SW 1271 (cell line): ENCODE measurements around the gene RBM47.
"Not testable (repeated sequence)": the region's sequence is repeated elsewhere in the genome, so short reads cannot be mapped to it uniquely, and the experiment has no call there.

Experiments used
- DNase-seq, 2 experiments: peaks; one replicate each; lab custom pipeline; 2025; lab: John Stamatoyannopoulos, UW

Gene RBM47

DNA sequence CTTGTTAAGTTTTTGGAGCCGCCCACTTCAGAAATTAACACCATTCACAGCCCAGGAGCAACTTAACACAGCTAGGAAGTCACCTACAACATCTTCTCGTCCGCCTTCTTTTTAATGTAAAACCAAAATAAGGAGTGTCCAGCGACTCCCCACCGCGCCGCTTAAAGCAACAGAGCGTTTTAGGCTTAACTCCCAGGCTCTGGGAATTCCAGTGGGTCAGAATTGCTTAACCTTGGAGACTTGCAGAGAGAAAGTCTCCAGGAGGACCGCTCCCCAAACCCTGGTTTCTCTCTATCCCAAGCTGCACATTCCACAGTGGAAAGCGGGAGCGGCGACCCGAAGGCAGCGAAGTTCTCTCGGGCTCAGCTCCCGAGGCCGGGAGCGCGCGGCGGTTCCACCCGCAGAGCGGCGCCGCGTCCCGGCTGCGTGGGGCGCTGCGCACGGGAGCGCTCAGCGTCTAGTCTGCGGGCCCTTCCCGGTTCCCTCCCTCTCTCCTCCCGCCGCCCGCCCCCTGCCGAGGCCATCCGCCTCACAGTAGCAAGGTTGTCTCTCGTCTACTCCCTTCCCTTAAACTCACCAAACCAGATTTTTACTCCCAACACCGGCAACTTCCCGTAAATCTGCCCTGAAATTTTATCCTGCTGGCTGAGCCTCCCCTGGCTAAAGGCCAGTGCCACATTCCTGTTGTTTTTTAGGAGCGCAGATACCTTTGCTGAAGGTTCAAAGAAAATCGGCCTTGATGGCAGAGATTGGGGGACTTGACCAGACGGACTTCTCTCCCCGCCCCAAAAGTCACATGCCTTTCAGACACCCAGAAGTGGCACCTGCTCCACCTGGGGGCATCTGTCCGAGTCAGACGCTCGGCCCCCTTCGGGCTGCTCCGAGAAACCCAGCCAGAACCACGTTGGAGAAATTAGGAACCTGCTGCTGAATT, at the start of gene RBM47:
TSS of gene RBM47 (minus strand) at position 464 of the 934 bp plus-strand sequence. CDS start 190,971 bp downstream, outside the sequence.
- DNase-seq, result no peak

DNA sequence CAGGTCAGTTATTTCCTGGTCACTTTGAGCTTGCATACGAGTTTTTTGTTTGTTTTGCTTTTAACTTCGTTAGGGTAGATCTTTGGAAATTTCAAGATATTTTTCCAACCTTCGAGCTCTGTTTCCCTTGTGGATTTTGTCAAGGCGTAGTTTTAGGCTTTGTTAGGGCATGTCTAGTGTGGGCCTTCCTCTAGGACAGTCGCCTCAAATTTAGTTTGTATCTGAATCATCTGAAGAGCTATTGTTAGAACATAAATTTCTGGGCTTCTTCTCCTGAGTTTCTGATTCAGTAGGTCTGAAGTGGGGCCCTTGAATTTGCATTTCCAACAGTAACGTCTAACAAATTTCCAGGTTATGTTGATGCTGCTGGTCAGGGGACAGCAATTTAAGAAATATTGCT, 48.8 kb upstream of the RBM47 start:
- DNase-seq, result no peak

GRCh38 chr4:40675166-40675565, 45.5 kb upstream of the RBM47 start:
- no peak for DNase-seq

- peak in 1 of 2 experiments; percentile 68 for DNase-seq
Measured at GRCh38 chr4:40672528-40673522, 43.2 kb upstream of the RBM47 start.

GRCh38 chr4:40669504-40669903, 39.8 kb upstream of the RBM47 start:
- DNase-seq, result no peak

DNA sequence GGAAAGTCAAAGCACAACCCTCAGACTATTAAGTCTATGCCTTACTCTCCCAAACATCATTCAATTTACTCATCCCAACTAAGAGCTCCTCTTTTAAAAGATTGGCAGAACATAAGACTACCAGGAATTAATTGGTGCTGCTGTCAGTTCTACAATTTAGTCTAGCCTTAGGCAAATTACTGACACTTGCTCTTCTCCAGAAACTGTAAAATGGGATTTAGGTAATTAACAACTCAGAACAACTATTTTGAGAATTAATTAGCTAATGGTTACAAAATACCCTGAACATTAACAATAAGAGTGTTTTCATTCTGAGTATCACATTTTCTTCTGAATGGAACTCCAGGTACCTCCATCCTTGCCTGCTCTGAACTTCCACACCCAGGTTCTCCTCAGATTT, 36.2 kb upstream of the RBM47 start:
- no peak for DNase-seq

GRCh38 chr4:40662962-40663604, 33.4 kb upstream of the RBM47 start:
- no peak for DNase-seq

DNA sequence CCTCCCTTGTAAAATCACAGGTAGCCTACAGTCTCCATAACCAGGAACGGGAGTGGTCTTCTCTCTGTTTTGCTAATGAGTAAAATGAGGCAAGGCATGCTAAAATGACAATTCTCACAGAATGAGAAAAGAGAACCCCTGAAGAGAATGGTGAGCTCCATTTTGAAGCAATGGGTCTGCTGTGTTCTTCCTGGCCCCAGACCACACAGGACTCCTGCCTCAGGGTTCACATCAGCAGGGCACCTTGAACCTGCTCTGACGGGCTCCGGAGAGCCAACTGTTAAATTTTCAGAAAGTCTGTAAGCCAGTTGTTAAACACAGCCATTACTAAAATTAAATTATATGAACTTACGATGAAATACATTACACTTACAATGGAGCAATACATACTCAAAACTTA, 32.1 kb upstream of the RBM47 start:
- DNase-seq, result no peak

DNA sequence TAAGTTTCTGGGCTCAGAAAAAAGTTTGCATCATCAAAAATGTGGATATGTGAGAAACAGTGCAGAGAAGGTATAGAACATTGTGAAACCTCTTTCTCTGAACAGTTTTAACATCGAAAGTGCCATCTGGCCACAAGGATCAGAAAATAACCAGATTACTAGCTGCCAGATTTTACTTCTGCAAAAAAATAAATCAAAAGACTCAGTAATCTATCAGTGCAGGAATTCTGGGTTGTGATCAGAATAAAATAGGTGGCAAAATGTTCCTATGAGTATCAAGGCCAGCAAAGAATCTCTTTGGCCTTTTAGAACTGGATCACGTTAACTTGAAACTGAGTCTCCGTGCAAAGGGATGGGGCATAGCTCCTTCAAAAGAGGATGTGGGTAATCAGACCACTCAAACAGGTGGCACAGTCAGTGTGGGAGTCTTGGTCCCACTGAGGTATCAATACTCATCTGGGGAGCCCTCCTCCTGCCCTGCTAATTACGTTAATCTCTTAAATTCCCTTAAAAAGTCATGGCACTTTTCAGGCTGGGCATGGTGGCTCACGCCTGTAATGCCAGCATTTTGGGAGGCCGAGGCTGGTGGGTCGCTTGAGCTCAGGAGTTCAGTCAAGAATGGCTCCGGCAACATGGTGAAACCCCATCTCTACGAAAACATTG, 26.7 kb upstream of the RBM47 start:
- DNase-seq, result no peak

DNA sequence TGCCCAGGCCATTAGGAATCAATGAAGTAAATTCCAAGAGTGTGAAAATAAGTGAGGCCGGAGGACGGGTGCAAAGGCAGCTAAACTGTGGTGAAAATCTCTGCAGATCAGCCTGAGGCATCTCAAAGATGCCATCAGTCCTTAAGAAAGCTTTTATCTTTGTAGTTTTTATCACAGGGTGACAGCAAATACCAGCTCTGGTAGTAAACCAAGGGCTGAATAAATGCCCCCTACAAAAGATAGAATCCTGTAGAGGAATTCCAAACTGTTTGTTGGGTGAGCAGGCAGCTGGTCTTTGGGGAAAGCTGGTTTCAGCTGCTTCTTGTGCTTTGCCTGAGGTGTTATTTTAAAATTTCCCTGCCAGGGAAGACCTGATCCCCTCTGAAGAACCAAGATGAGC, 21.6 kb upstream of the RBM47 start:
- DNase-seq, result no peak

- DNase-seq, result no peak
Measured at GRCh38 chr4:40649321-40649720, 19.7 kb upstream of the RBM47 start.

GRCh38 chr4:40648742-40649281, 19.1 kb upstream of the RBM47 start:
- no peak for DNase-seq

- no peak for DNase-seq
Measured at GRCh38 chr4:40648131-40648530, 18.5 kb upstream of the RBM47 start.

- DNase-seq, result no peak
Measured at GRCh38 chr4:40645586-40645985, 15.9 kb upstream of the RBM47 start.

GRCh38 chr4:40632080-40632479, 2.4 kb upstream of the RBM47 start:
- no peak for DNase-seq

- no peak for DNase-seq
Measured at GRCh38 chr4:40630335-40631021, 814 bp upstream of the RBM47 start.

DNA sequence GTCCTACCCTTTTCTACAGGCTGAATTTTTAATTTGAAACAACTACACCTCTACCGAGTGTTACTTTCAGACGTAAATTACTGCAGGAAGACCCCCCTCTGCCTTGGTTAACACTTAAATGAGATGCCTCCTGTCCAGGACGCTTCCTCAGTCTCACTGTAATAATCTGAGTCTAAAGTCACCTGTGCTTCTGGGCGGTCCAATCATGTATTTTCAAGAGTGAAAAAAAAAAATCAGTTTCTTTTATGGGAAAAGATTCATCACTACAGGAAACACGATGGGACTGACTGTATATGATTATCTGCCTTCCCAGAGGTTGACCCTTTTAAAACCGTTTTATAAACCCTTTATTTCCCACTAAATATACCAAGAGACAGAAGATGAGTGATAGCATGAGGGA, 776 bp downstream of the RBM47 start:
- no peak for DNase-seq

- not testable (repeated sequence) for DNase-seq
Measured at GRCh38 chr4:40628407-40628806, 1.3 kb downstream of the RBM47 start.

- no peak for DNase-seq
Measured at GRCh38 chr4:40627540-40627939, 2.1 kb downstream of the RBM47 start.

DNA sequence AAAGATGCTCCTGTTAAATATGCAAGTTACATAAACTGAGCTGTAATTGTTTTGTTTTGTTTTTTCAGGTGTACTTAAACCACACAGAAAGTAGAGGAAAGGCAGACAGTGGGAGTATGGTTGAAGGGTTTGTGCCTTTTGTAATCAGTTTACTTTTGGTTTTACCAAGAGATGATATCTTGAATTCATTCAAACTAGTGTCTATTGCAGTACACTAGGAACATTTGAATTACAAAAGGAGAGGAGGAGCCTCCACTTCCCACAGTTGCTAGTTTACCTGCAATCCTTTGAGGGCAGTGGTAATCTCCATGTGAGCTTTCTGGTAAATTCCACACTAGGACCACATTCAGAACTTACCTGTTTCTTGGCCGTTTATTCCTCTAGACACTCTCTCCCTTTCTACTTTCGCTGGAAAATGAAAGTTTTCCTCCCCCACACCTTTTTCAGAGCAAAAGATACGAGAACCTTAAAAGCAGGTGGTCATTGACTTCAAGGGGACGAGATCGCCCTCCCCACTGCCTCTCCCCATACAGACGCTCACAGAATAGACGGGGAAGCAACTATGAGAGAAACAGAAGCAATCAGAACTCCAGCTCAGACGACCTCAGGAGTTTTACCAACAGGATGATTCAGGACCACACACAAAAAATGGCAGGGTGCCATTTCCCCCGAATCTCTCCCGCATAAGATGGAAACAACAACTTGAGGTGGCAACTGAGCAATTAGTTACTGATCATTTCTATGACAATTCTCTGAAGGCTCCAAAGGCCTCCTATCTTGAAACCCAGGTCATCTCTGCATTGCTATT, 3.3 kb downstream of the RBM47 start:
- no peak for DNase-seq
